Measurements from ENCODE around the gene TMEM273. TPM values are rescaled to one million over a fixed set of nuclear protein-coding genes. Genes with fewer than 3 reads are reported as not detected.

Gene TMEM273
- total RNA-seq, 2 donors from 2014 or later: 14.3 to 14.8 TPM

DNA sequence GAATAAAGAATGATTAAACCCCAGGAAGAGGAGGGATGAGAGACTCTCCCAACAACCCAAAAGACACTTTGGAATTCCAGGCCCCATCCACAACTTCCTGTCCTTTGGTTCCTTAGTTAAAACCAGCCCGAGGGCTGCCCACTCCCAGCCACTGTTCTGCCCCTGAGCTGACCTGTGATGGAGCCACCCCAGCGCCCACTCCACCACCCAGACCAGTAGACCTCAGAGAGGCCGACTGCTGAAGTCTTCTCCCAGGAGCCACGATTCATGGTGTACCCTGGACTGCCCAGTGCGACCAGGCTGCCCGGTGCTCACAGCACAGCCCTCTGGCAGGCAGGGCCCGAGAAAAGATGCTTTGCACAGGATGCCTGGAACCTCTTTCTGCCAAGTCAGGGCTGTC lies 79.5 kb downstream of the TMEM273 start:
- no peaks in the 10 kb centered on the region for H3K36me3 ChIP-seq
- DNase-seq (ENCODE audit: low spot score): no peak
- no peaks in the 10 kb centered on the region for H3K27me3 ChIP-seq
- H3K9me3 ChIP-seq: no peaks in the 10 kb centered on the region
- peaks cover 0 to 93% of the 10 kb centered on the region in 2 donors for H3K4me1 ChIP-seq
- TF ChIP-seq, protein P1, sequence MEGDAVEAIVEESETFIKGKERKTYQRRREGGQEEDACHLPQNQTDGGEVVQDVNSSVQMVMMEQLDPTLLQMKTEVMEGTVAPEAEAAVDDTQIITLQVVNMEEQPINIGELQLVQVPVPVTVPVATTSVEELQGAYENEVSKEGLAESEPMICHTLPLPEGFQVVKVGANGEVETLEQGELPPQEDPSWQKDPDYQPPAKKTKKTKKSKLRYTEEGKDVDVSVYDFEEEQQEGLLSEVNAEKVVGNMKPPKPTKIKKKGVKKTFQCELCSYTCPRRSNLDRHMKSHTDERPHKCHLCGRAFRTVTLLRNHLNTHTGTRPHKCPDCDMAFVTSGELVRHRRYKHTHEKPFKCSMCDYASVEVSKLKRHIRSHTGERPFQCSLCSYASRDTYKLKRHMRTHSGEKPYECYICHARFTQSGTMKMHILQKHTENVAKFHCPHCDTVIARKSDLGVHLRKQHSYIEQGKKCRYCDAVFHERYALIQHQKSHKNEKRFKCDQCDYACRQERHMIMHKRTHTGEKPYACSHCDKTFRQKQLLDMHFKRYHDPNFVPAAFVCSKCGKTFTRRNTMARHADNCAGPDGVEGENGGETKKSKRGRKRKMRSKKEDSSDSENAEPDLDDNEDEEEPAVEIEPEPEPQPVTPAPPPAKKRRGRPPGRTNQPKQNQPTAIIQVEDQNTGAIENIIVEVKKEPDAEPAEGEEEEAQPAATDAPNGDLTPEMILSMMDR (IDR thresholded peaks at IDR 0.05): no peak
- no peak overlapping the region for H3K27ac ChIP-seq
- H3K4me3 ChIP-seq: no peak overlapping the region

DNA sequence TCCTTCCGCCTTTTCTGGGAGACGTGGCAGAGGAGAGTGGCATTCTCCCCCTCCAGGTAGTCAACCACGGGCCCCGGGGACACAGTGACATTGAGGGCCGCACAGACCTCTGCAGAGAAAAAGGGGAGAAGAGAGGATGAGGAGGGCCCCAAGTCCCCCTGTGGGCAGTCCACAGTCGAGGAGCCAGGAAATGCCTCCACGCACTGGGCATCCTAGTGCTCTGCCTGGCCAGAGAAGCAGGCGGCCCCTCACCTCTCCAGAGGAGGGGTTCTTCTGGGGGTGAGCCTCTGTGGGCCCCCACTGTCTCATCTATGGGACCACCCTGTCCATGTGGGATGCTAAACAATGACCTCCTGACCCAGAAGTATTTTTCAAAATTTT lies 80.3 kb downstream of the TMEM273 start:
- no peak overlapping the region for H3K4me3 ChIP-seq
- H3K27ac ChIP-seq: no peak overlapping the region
- TF ChIP-seq, protein P1 (IDR thresholded peaks at IDR 0.05): no peak

DNA sequence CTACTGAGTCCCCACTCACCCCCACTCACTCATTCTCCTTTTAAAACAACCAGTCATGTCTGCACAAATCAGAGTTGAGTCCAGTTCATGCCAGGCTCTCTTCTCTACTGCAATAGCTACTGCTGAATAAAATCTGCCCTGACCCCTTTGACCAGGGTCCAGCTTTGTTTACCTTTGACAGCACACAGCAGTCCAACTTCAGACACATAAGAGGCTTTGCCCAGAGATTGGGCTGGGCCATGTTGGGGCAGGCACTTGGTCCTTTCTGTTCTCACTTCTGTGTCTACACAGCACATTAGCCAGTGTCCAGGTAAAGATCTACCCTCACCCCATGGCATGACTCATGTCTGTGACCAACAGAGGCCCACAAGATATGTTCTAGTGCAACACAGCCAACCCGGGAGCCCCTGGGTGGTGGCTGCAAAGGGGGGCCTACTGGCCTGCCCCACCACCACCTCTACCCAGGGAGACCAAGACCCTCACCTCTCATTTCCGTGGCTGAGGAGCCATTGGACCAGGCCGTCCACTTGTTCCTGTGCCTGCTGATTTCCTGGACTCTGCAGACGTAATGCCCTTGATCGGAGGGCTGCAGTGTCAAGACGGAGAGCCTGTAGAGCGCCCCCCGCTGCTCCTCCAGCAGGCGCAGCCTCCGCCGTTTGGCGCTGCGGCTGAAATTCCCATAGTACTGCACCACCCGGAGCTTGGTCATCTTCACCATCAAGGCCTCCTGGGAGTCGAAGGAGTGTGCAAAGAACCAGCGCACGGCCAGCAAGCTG lies 80.9 kb downstream of the TMEM273 start:
- TF ChIP-seq, protein P1 (IDR thresholded peaks at IDR 0.05): no peak
- Histone ChIP-seq H3K36me3 (no peaks in the 10 kb centered on the region), H3K27ac (peak overlapping the region in 1 of 2 donors; percentile 18), H3K4me3 (no peak overlapping the region), H3K27me3 (no peaks in the 10 kb centered on the region), H3K9me3 (no peaks in the 10 kb centered on the region), H3K4me1 (peaks cover 0 to 81% of the 10 kb centered on the region in 2 donors)
- DNase-seq (ENCODE audit: low spot score): peak; percentile 30

More for the DNA sequence above, 80.3 kb downstream of the TMEM273 start:
- peaks cover 0 to 87% of the 10 kb centered on the region in 2 donors for H3K4me1 ChIP-seq
- no peaks in the 10 kb centered on the region for H3K36me3 ChIP-seq
- H3K27me3 ChIP-seq: no peaks in the 10 kb centered on the region
- no peaks in the 10 kb centered on the region for H3K9me3 ChIP-seq
- DNase-seq (ENCODE audit: low spot score): no peak

DNA sequence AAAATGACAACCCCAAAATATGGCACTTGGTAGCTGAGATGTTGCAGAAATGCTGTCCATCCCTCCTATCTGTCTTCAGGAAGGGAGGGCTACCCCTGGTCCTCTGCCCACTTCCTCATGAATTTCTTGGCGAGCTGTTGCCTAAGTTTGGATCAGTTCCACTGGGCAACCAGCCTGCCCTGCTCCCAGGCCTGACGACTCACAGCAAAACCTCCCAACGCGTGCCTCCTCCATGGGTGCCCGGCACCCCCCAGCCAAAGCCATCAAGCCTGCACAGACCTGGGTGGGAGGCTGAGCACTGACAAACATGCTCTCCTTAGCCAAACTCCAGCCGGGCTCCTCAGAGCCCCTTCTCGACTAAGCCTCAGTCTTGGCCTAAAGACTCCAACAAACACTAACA lies 81.7 kb downstream of the TMEM273 start:
- TF ChIP-seq, protein P1 (IDR thresholded peaks at IDR 0.05): no peak
- Histone ChIP-seq H3K4me1 (peaks cover 0 to 73% of the 10 kb centered on the region in 2 donors), H3K9me3 (no peaks in the 10 kb centered on the region), H3K27me3 (no peaks in the 10 kb centered on the region), H3K27ac (peak overlapping the region; percentile 3 to 18), H3K4me3 (no peak overlapping the region), H3K36me3 (no peaks in the 10 kb centered on the region)
- peak; percentile 60 for DNase-seq (ENCODE audit: low spot score)

DNA sequence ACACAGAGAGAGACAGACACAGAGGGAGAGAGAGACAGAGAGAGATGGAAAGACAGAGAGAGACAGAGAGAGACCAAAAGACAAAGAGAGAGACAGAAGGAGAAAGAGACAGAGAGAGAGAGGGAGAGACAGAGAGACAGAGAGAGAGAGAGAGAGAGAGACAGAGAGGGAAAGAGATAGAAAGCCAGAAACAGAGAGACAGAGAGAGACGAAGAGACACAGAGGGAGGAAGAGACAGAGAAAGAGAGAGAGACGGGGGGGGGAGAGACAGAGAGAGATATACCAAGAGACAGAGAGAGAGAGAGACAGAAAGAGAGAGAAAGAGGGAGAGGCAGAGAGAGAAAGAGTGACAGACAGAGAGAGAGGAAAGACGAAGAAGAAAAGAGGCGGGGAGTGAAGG lies 83.1 kb downstream of the TMEM273 start:
- Histone ChIP-seq H3K9me3 (no peaks in the 10 kb centered on the region), H3K4me3 (no peak overlapping the region), H3K36me3 (no peaks in the 10 kb centered on the region), H3K4me1 (peaks cover 0 to 59% of the 10 kb centered on the region in 2 donors), H3K27me3 (no peaks in the 10 kb centered on the region), H3K27ac (peak overlapping the region in 1 of 2 donors; percentile 8)
- TF ChIP-seq, protein P1 (IDR thresholded peaks at IDR 0.05): no peak
- DNase-seq (ENCODE audit: low spot score): no peak

Other genes with a start within 250 kb of the TMEM273 start
- not detected for gene LRRC18, start 248.6 kb downstream of the TMEM273 start, total RNA-seq
- 10 to 100 TPM; 17.6 to 22.7 TPM for gene VSTM4, start 72.9 kb downstream of the TMEM273 start, total RNA-seq
- gene FAM170B, start 54.4 kb downstream of the TMEM273 start, total RNA-seq: not detected
- 10 to 100 TPM; 34.9 to 48.2 TPM for gene C10orf71, start 110.8 kb upstream of the TMEM273 start, total RNA-seq
- not detected for gene DRGX, start 207.7 kb upstream of the TMEM273 start, total RNA-seq